Muscle layer of colon (tissue), 2 donors: ENCODE results near the gene VAMP3.

Experiments
- H3K27ac ChIP-seq: one replicate; pipeline ENCODE4 v1.7.0; 2013; ENCODE audit warnings: low read depth, mild to moderate bottlenecking, low read length, moderate library complexity
- H3K27me3 ChIP-seq, 2 donors: one replicate each; pipeline ENCODE4 v1.7.0; 2013; ENCODE audit warnings: low read length in 2 of 2, mild to moderate bottlenecking in 2 of 2; ENCODE audit not compliant: insufficient read depth in 2 of 2, control insufficient read depth in 1 of 2
- H3K36me3 ChIP-seq: one replicate; pipeline ENCODE4 v1.7.0; 2013; ENCODE audit warnings: mild to moderate bottlenecking, low read length; ENCODE audit not compliant: insufficient read depth
- H3K4me1 ChIP-seq: one replicate; pipeline ENCODE4 v1.7.0; 2013; ENCODE audit warnings: mild to moderate bottlenecking, low read length; ENCODE audit not compliant: insufficient read depth
- H3K4me3 ChIP-seq, 2 donors: one replicate each; pipeline ENCODE4 v1.7.0; 2013; ENCODE audit warnings: low read length in 2 of 2, low read depth in 1 of 2, mild to moderate bottlenecking in 1 of 2, moderate library complexity in 1 of 2
- H3K9ac ChIP-seq: one replicate; pipeline ENCODE4 v1.7.0; 2013; ENCODE audit warnings: low read length
- H3K9me3 ChIP-seq: one replicate; pipeline ENCODE4 v1.7.0; 2013; ENCODE audit warnings: mild to moderate bottlenecking, low read length
- donor health status: abdominal sarcoma.
- donor health status: Adenocarcinoma of cecum.

Gene VAMP3

DNA sequence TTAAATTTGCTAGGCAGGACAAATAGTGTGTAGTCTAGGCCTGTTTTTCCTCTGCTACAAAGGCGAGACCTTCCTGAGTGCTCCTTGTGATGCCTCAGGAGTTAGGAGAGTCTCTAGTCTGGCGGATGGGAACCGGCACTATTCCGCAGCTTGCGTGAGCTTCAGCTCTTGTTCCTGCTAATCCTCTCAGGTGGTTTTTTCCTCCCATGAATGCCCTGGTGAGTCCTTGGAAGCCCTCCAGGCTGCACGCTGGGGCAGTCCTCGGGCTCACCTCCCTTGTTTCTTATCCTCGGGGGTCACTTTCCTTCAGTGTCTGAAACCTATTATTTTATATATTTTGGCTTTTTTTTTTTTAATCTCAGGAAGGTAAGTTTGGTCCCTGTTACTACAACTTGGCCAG lies 53.6 kb downstream of the VAMP3 start:
- Histone ChIP-seq H3K9ac (no peak overlapping the region), H3K27ac (no peak overlapping the region), H3K36me3 (peaks cover 85% of the 10 kb centered on the region), H3K27me3 (no peaks in the 10 kb centered on the region), H3K4me3 (no peak overlapping the region), H3K4me1 (no peaks in the 10 kb centered on the region), H3K9me3 (no peaks in the 10 kb centered on the region)

DNA sequence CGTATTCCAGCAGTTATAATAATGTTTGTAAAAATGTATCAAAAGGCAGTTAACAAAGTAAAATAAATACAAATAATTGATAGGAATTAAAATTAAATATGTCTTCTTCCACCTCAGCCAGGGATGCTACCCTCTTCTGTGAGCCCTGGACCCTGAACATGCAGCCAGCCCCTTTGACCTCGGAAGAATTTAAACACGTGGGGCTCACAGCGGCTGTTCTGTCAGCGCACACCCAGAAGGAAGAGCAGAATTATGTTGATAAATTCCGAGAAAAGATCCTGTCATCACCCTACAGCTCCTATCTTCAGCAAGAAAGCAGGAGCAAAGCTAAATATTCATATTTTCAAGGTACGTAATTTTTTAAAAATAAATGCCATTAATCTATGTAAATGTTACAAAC lies 55.3 kb downstream of the VAMP3 start:
- Histone ChIP-seq H3K4me3 (no peak overlapping the region), H3K27ac (no peak overlapping the region), H3K9me3 (no peaks in the 10 kb centered on the region), H3K4me1 (no peaks in the 10 kb centered on the region), H3K9ac (no peak overlapping the region), H3K36me3 (peaks cover 84% of the 10 kb centered on the region), H3K27me3 (no peaks in the 10 kb centered on the region)

DNA sequence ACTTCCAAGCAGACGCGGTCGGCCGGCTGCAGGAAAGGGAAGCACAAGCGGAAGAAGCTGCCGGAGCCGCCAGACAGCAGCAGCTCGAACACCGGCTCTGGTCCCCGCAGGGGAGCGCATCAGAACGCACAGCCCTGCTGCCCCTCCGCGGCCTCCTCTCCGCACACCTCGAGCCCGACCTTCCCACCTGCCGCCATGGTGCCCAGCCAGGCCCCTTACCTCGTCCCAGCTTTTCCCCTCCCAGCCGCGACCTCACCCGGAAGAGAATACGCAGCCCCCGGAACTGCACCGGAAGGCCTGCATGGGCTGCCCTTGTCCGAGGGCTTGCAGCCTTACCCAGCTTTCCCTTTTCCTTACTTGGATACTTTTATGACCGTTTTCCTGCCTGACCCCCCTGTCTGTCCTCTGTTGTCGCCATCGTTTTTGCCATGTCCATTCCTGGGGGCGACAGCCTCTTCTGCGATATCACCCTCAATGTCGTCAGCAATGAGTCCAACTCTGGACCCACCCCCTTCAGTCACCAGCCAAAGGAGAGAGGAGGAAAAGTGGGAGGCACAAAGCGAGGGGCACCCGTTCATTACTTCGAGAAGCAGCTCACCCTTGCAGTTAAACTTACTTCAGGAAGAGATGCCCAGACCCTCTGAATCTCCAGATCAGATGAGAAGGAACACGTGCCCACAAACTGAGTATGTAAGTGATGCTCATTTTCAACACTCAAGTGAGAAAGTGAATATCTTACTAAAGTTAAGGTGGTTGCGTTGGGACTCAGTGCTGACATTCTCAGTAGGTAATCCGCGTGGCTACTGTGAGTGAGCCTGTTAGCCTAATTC lies 56.2 kb downstream of the VAMP3 start:
- H3K36me3 ChIP-seq: peaks cover 81% of the 10 kb centered on the region
- no peaks in the 10 kb centered on the region for H3K9me3 ChIP-seq
- no peak overlapping the region for H3K27ac ChIP-seq
- no peak overlapping the region for H3K9ac ChIP-seq
- no peaks in the 10 kb centered on the region for H3K4me1 ChIP-seq
- H3K4me3 ChIP-seq: no peak overlapping the region
- H3K27me3 ChIP-seq: no peaks in the 10 kb centered on the region
